Measurements from ENCODE around the gene CLIP2. TPM values are rescaled to one million over a fixed set of nuclear protein-coding genes. Genes with fewer than 3 reads are reported as not detected.

The CLIP2 gene
- total RNA-seq, 2 experiments from 2014 or later: 3.6 to 6.3 TPM

- no peaks in the 10 kb centered on the region for H3K79me2 ChIP-seq (ENCODE audit: insufficient read depth, low read depth, low read length)
- TF ChIP-seq EZH2phosphoT487 (IDR thresholded peaks at IDR 0.05; ENCODE audit: borderline replicate concordance, low read depth, low read length) (no peak), CTCF (conservative IDR thresholded peaks at IDR 0.05; ENCODE audit: low read length) (no peak)
- POLR2A ChIA-PET: interaction anchor here (0.6 to 1.5 kb wide), 4 partner anchors 8 to 84 kb away, joined by 3 to 4 read pairs (median 3); no protein-coding TSS in a partner anchor
- intact Hi-C loops (cut with micrococcal nuclease; ENCODE audit: unreplicated experiment): no loop called here
- no peak overlapping the region for H3K4me3 ChIP-seq (ENCODE audit: low read depth, low read length, poor library complexity, severe bottlenecking)
- no peaks in the 10 kb centered on the region for H3K36me3 ChIP-seq (ENCODE audit: insufficient read depth, low read length)
- no peak overlapping the region for H3K4me2 ChIP-seq (ENCODE audit: low read length)
- H2AFZ ChIP-seq (ENCODE audit: low read length): no peak overlapping the region
- no peaks in the 10 kb centered on the region for H3K9me2 ChIP-seq (ENCODE audit: insufficient read depth, low read length)
- H3K4me1 ChIP-seq (ENCODE audit: insufficient read depth, low read length, poor library complexity, severe bottlenecking): peaks cover 33% of the 10 kb centered on the region
- DNase-seq (ENCODE audit: low spot score): no peak
- H4K20me1 ChIP-seq (ENCODE audit: insufficient read depth, low read length): no peaks in the 10 kb centered on the region
- no peaks in the 10 kb centered on the region for H3K9me3 ChIP-seq (ENCODE audit: low read length)
- H3K27ac ChIP-seq (ENCODE audit: low read depth, low read length, poor library complexity, severe bottlenecking): no peak overlapping the region
- CTCF ChIA-PET (ENCODE audit: unreplicated experiment): no interaction called here
- no TSS peak for BruUV-seq (replicated peaks)
Measured at GRCh38 chr7:74287303-74288033, 1.7 kb upstream of the CLIP2 start.

GRCh38 chr7:74288034-74288881 lies 949 bp upstream of the CLIP2 start:
- Histone ChIP-seq H3K36me3 (ENCODE audit: insufficient read depth, low read length) (no peaks in the 10 kb centered on the region), H3K9me3 (ENCODE audit: low read length) (no peaks in the 10 kb centered on the region), H3K27ac (ENCODE audit: low read depth, low read length, poor library complexity, severe bottlenecking) (no peak overlapping the region), H3K79me2 (ENCODE audit: insufficient read depth, low read depth, low read length) (no peaks in the 10 kb centered on the region), H4K20me1 (ENCODE audit: insufficient read depth, low read length) (no peaks in the 10 kb centered on the region), H3K4me2 (ENCODE audit: low read length) (peak overlapping the region; percentile 95), H3K4me3 (ENCODE audit: low read depth, low read length, poor library complexity, severe bottlenecking) (peak overlapping the region; percentile 66), H3K9me2 (ENCODE audit: insufficient read depth, low read length) (no peaks in the 10 kb centered on the region), H2AFZ (ENCODE audit: low read length) (peak overlapping the region; percentile 94), H3K4me1 (ENCODE audit: insufficient read depth, low read length, poor library complexity, severe bottlenecking) (peaks cover 36% of the 10 kb centered on the region)
- ChIA-PET CTCF (ENCODE audit: unreplicated experiment) (interaction anchor here (0.6 kb wide), 1 partner anchor 763 kb away, joined by 3 read pairs; no protein-coding TSS in a partner anchor), POLR2A (interaction anchor here (0.5 to 1.7 kb wide), 4 partner anchors 17 to 84 kb away, joined by 3 to 8 read pairs (median 3); no protein-coding TSS in a partner anchor)
- DNase-seq (ENCODE audit: low spot score): no peak
- TF ChIP-seq CTCF (conservative IDR thresholded peaks at IDR 0.05; ENCODE audit: low read length): no peak
- no peak for TF ChIP-seq EZH2phosphoT487 (IDR thresholded peaks at IDR 0.05; ENCODE audit: borderline replicate concordance, low read depth, low read length)
- intact Hi-C loops (cut with micrococcal nuclease; ENCODE audit: unreplicated experiment): no loop called here
- no TSS peak for BruUV-seq (replicated peaks)

Data from OCI-LY7 (cell line).